Endodermal cell (in vitro differentiated cells): ENCODE data around the gene SEM1. TPM values are rescaled to one million over a fixed set of nuclear protein-coding genes. Genes with fewer than 3 reads are reported as not detected.
"Not testable (repeated sequence)": the region's sequence is repeated elsewhere in the genome, so short reads cannot be mapped to it uniquely, and the experiment has no call there.

Experiments
- DNase-seq: peaks from one replicate; pipeline ENCODE4 v3.0.0-alpha.2; 2017
- H3K27ac ChIP-seq: 2 replicates; pipeline ENCODE4 v1.5.1; 2013; ENCODE audit warnings: mild to moderate bottlenecking, low read depth, low read length, moderate library complexity
- H3K27me3 ChIP-seq: 2 replicates; pipeline ENCODE4 v1.6.1; 2013; ENCODE audit warnings: mild to moderate bottlenecking, low read length, moderate library complexity; ENCODE audit not compliant: insufficient read depth, control insufficient read depth, poor library complexity, severe bottlenecking
- H3K36me3 ChIP-seq: 2 replicates; pipeline ENCODE4 v1.7.0; 2013; ENCODE audit warnings: mild to moderate bottlenecking, low read length, moderate library complexity; ENCODE audit not compliant: control insufficient read depth, insufficient read depth
- H3K4me1 ChIP-seq: one replicate; pipeline ENCODE4 v1.7.0; 2013; ENCODE audit warnings: low read length; ENCODE audit not compliant: control insufficient read depth, insufficient read depth
- H3K4me3 ChIP-seq: 2 replicates; pipeline ENCODE4 v1.5.1; 2013; ENCODE audit warnings: mild to moderate bottlenecking, low read length, moderate library complexity
- H3K9ac ChIP-seq: 2 replicates; pipeline ENCODE4 v1.6.1; 2013; ENCODE audit warnings: mild to moderate bottlenecking, low read length, moderate library complexity; ENCODE audit not compliant: poor library complexity, severe bottlenecking; ENCODE audit errors: extremely low read depth
- H3K9me3 ChIP-seq: 2 replicates; pipeline ENCODE4 v1.6.1; 2013; ENCODE audit warnings: mild to moderate bottlenecking, low read length, moderate library complexity; ENCODE audit not compliant: control insufficient read depth
- H3K27ac Mint-ChIP-seq: 2 replicates; pipeline ENCODE4 v1.8.0; 2020; ENCODE audit warnings: mixed read lengths
- H3K27me3 Mint-ChIP-seq: 2 replicates; pipeline ENCODE4 v1.8.0; 2021; ENCODE audit warnings: mild to moderate bottlenecking, mixed read lengths; ENCODE audit not compliant: insufficient read depth
- H3K36me3 Mint-ChIP-seq: 2 replicates; pipeline ENCODE4 v1.8.0; 2020; ENCODE audit warnings: low read depth, mixed read lengths
- H3K4me1 Mint-ChIP-seq: 2 replicates; pipeline ENCODE4 v1.8.0; 2020; ENCODE audit warnings: mixed read lengths
- H3K4me3 Mint-ChIP-seq: 2 replicates; pipeline ENCODE4 v1.8.0; 2020; ENCODE audit warnings: mild to moderate bottlenecking, moderate library complexity, mixed read lengths
- H3K9me3 Mint-ChIP-seq: 2 replicates; pipeline ENCODE4 v1.8.0; 2020; ENCODE audit warnings: mild to moderate bottlenecking, mixed read lengths
- CTCF ChIP-seq: fragments of 200-600 bp; sonication (generic); conservative IDR thresholded peaks from 2 replicates; pipeline ENCODE4 v1.5.0; 2021; ENCODE audit warnings: antibody characterized with exemption, mild to moderate bottlenecking
- WGBS, 2 experiments: methylation state at CpG; one replicate each; pipeline versions ENCODE4 v1.1.5 to v1.1.7; 2013; ENCODE audit warnings: missing lambda C conversion rate in 2 of 2, mixed read lengths in 1 of 2; ENCODE audit not compliant: insufficient coverage in 1 of 2, insufficient read length in 1 of 2; 5-methylcytosine and 5-hydroxymethylcytosine counted together
- long read RNA-seq, 4 experiments: library from polyadenylated mRNA in 2 of 4; library from RNA in 1 of 4; library from capped mRNA in 1 of 4; stranded (forward) in 3 of 4; unstranded in 1 of 4; transcript quantifications; one replicate each; pipeline ENCODE4 v2.0.0, GENCODE V29; 2020 to 2021; ENCODE audit warnings: inconsistent platforms in 1 of 4
- polyA plus RNA-seq, 2 experiments: library from polyadenylated mRNA; stranded (reverse); fragments of 50-300 nt; gene quantifications; one replicate each; pipeline ENCODE4 v1.2.3, GENCODE V29; 2013
- total RNA-seq, 2 donors: library from RNA; stranded (reverse); fragmentation: NEBNext Ultra II Directional in 1 of 2; extraction: Animal tissue kit (Norgen Biotek cat#: 25700) in 1 of 2; gene quantifications; 2 replicates in 1 of 2; 3 replicates in 1 of 2; pipeline ENCODE4 v1.2.1, GENCODE V29; 2021

SEM1 gene
- total RNA-seq, result 100 to 1,000 TPM in 1 of 2 donors, 10 to 100 TPM in 1; 85.1 to 127 TPM
- polyA plus RNA-seq (2013, experiment 1 of 2), result 180 TPM
- polyA plus RNA-seq (2013, experiment 2 of 2), result 181 TPM
- long read RNA-seq, experiment 1, transcript SEM1-201 (3 exons, 1,314 nt), result major isoform, 112 of 114 reads
- long read RNA-seq, experiment 1, partial matches to known transcripts, result 0 of 114 reads
- long read RNA-seq, experiment 1, other reads (novel, unspliced or antisense), result 1 of 114 reads
- long read RNA-seq, experiment 2, transcript SEM1-201 (3 exons, 1,314 nt), result major isoform, 138 of 140 reads
- long read RNA-seq, experiment 2, partial matches to known transcripts, result 0 of 140 reads
- long read RNA-seq, experiment 2, other reads (novel, unspliced or antisense), result 1 of 140 reads
- long read RNA-seq, experiment 3, transcript SEM1-201 (3 exons, 1,314 nt), result major isoform, 75 of 86 reads
- long read RNA-seq, experiment 3, partial matches to known transcripts, result 0 of 86 reads
- long read RNA-seq, experiment 3, other reads (novel, unspliced or antisense), result 11 of 86 reads
- long read RNA-seq, experiment 4, transcript SEM1-201 (3 exons, 1,314 nt), result major isoform, 20 of 25 reads
- long read RNA-seq, experiment 4, partial matches to known transcripts, result 0 of 25 reads
- long read RNA-seq, experiment 4, other reads (novel, unspliced or antisense), result 5 of 25 reads

- Mint-ChIP-seq H3K27ac (peak within 1 kb of the TSS; percentile 99), H3K36me3 (peaks cover 21% of the 10 kb centered on the region), H3K4me3 (peak within 1 kb of the TSS; percentile 86), H3K27me3 (peaks cover 1% of the 10 kb centered on the region), H3K4me1 (peaks cover 8% of the 10 kb centered on the region), H3K9me3 (peaks cover 28% of the 10 kb centered on the region)
- no peak for TF ChIP-seq CTCF
- Histone ChIP-seq H3K4me3 (peak within 1 kb of the TSS; percentile 87), H3K9me3 (peaks cover 26% of the 10 kb centered on the region), H3K27ac (peak within 1 kb of the TSS; percentile 59), H3K9ac (peak within 1 kb of the TSS; percentile 79), H3K27me3 (no peaks in the 10 kb centered on the region), H3K36me3 (peaks cover 26% of the 10 kb centered on the region), H3K4me1 (no peaks in the 10 kb centered on the region)
- peak; percentile 93 for DNase-seq
- 0 to 5% methylated on average over 15 to 46 of the region's 46 CpGs for WGBS, 2 experiments
These were observed at the start of gene SEM1 for GRCh38 chr7:96709381-96710228. Gene SEM1, minus strand, starts transcription at chr7:96709846. Its CDS starts 83 bp downstream, at chr7:96709763.

- H3K9ac ChIP-seq, DNase-seq, H3K4me1 ChIP-seq, H3K27me3 ChIP-seq, H3K36me3 ChIP-seq, H3K4me3 Mint-ChIP-seq, H3K27me3 Mint-ChIP-seq, H3K4me3 ChIP-seq, H3K27ac ChIP-seq, H3K27ac Mint-ChIP-seq, H3K36me3 Mint-ChIP-seq: not testable (repeated sequence)
- WGBS, 2 experiments, result 90% methylated on average over 1 of the region's 1 CpG; no CpG with 5 or more reads in 1 of the 2 experiments
- Mint-ChIP-seq H3K4me1 (peaks cover 23% of the 10 kb centered on the region), H3K9me3 (peaks cover 22% of the 10 kb centered on the region)
- peaks cover 17% of the 10 kb centered on the region for H3K9me3 ChIP-seq
These were observed 48.2 kb upstream of the SEM1 start for GRCh38 chr7:96757880-96758279.

- H3K9me3 Mint-ChIP-seq, result peaks cover 11% of the 10 kb centered on the region
- WGBS, 2 experiments, result 87 to 100% methylated on average over 1 of the region's 2 CpGs
- H3K4me3 Mint-ChIP-seq, result no peak overlapping the region
- no peak for DNase-seq
- H3K27ac Mint-ChIP-seq, result no peak overlapping the region
- no peak overlapping the region for H3K9ac ChIP-seq
- H3K27me3 ChIP-seq, result no peaks in the 10 kb centered on the region
- no peak for TF ChIP-seq CTCF
- no peaks in the 10 kb centered on the region for H3K4me1 Mint-ChIP-seq
- peaks cover 8% of the 10 kb centered on the region for H3K27me3 Mint-ChIP-seq
- no peak overlapping the region for H3K4me3 ChIP-seq
- no peaks in the 10 kb centered on the region for H3K9me3 ChIP-seq
- H3K36me3 ChIP-seq, result no peaks in the 10 kb centered on the region
- H3K27ac ChIP-seq, result no peak overlapping the region
- no peaks in the 10 kb centered on the region for H3K36me3 Mint-ChIP-seq
- H3K4me1 ChIP-seq, result no peaks in the 10 kb centered on the region
These were observed 37.8 kb upstream of the SEM1 start for GRCh38 chr7:96747418-96747940.
